Retinal pigment epithelial cell (primary cell): ENCODE data around the gene CAND2.

Experiments
- DNase-seq: peaks from one replicate; pipeline ENCODE4 v3.0.0-alpha.2; 2010; ENCODE audit warnings: low read depth
- H3K4me3 ChIP-seq: 2 replicates; pipeline ENCODE4 v1.5.1; 2011; ENCODE audit warnings: mild to moderate bottlenecking, low read length, control low read depth, moderate library complexity
- CTCF ChIP-seq: conservative IDR thresholded peaks from 2 replicates; pipeline ENCODE4 v1.5.1; 2011; ENCODE audit warnings: low read depth, low read length, control low read depth, inconsistent platforms

Gene CAND2

DNA sequence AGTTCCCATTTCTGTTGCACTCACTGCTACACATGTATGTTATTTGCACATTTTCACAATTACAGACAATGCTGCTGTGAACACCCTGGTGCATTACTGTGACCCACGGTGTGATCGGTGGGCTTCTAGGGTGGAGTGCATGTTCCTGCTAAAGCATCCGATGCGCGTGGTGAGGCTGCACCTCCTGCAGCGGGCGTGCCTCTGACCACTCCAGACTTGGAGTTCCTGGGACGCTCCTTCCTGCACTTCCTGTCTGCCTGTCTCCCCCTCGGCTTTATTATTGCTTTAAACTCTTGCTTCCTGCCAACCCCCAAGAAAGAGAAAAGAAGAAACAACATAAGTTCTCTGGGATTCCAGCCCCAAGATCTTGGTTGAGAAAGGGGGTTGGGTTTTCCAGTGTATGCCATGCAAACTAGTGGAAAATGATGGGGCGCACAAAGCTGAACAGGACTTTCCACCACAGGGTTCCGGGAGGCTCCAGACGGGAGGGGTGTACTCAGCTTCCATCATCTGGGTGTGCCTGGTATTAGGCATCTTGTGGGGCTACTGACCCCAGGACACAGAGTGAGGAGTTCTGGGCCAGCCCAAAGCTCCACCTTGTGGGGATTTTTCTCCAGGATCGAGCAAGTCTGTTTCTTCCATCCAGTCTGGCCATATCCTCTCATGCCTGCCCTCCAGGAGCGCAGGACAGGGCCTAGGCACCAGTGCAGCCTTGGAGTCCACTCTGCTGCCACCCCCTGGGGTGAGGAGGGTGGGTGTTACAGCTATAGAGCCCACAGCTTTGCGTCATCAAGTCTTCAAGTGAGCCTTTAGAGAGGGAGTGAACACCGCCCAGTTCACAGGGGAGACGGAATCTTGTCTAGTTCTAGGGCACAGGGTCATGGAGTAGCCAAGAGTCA lies 33.7 kb downstream of the CAND2 start:
- peak; percentile 18 for TF ChIP-seq CTCF
- DNase-seq: no peak
- H3K4me3 ChIP-seq: no peak overlapping the region

DNA sequence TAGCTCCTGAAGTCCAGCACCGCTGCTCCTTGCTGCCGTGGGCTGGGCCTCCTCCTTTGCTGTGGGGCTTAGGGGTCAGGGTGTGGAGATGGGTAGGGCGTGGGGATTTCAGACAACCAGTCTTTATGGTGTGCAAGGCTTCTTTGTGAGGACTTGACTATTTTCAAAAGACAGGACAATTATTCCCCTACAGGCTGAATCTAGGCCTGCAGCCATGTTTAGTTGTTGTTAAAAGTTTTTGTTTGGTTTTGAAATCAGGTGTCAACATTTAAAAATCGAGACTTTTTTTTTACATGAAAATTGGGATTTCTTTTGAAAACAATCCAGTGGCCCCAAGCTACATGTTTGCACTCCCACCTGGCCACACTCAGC lies 34.3 kb downstream of the CAND2 start:
- no peak for DNase-seq
- peak; percentile 18 for TF ChIP-seq CTCF
- H3K4me3 ChIP-seq: no peak overlapping the region

- DNase-seq: no peak
- TF ChIP-seq CTCF: no peak
- H3K4me3 ChIP-seq: no peak overlapping the region
Observed at GRCh38 chr3:12831301-12831866, 34.9 kb downstream of the CAND2 start.

DNA sequence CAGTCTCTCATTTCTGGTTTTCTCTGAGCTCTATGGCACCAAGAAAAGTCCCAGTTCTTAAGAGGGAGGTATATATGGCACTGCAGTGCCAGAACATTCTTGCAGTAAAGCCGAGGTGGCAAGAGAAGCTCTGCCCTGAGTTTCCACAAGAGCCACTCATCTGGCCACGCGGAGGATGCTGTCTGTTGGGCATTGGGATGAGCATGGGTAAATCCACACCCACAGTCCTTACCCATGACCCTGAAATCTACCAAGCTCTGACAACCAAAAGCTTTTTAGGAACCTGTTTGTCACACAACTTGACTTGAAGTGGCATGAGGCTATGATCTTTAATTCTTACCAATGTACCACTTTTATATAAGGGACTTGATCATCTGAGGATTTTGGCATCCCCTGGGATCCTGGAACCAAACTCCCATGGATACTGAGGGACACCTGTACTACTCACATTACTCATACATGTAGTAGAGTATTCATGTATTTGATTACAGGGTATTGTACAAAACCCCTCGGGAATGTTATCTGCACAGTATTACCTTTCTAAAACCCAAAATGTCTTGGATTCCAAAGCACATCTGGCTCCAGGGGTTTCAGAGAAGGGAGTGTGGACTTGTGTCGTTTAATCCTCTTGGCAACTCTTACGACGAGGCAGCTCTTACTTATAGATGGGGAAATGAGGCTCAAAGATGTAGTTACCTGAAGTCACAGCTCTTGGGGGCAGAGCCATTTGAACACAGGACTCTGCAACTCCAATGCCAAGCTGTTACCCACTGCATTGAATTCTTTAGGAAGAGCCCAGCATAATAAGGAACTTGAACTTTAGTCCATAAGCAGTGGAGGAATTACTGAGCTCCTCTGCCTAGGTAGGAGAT lies 36.1 kb downstream of the CAND2 start:
- no peak for TF ChIP-seq CTCF
- H3K4me3 ChIP-seq: no peak overlapping the region
- DNase-seq: no peak

GRCh38 chr3:12833222-12834161 lies 37.0 kb downstream of the CAND2 start:
- TF ChIP-seq CTCF: no peak
- DNase-seq: no peak
- H3K4me3 ChIP-seq: no peak overlapping the region

DNA sequence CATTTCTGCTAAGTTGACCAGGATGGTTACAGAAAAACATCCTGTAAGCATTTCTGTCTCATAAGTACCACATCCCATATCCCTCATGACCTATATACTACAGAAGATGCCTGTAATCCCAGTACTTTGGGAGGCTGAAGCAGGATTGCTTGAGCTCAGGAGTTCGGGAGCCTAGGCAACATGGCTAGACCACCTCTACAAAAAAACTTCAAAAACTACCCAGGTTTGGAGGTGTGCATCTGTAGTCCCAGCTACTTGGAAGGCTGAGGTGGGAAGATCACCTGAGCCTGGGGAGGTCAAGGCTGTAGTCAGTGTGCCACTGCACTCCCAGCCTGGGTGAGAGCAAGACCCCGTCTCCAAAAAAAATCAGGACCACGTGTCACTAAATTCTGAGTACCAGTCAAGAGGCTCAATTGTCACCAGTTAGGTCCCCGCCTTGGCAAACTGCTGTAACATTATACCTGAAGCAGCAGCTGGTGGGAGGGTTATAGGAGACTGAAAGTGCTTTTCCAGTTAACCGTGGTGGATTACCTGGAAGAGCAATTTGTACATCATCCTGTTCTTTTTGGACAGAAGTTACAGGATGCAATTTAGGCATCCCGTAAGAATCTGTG lies 38.7 kb downstream of the CAND2 start:
- no peak for TF ChIP-seq CTCF
- no peak for DNase-seq
- H3K4me3 ChIP-seq: no peak overlapping the region
